ENCODE measurements around the gene IFNAR1.

Gene IFNAR1

DNA sequence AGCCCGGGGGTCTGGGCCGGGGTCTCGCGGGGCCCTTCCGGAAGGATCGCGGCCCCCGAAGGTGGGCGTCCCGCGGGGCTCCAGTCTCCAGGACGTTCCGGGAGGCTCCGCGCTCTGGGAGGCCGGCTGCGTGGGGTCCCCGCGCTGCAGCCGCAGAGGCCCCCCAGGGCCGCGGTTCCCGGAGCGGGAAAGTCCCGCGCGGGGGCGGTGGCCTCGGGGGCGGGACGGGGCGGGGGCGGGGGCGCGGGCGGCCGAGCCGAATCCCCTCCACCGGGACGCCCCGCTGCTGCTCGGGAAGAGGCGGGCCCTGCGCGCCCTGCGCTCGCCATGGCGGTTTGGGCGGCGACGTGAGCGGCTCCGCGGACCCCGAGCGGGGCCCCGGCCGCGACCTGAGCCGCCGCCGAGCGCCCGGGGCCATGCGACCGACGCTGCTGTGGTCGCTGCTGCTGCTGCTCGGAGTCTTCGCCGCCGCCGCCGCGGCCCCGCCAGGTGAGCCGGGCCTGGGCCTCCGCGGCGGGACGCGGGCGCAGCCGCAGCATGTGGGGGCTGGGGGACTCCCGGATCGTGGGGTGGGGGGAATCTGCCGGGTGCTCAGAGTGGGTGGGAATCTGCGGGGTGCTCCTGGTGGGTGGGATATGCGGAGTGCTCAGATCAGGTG, 78.5 kb downstream of the IFNAR1 start, which contains the start of gene IFNGR2:
Gene IFNGR2 (plus strand): TSS at position 286 of the 658 bp plus-strand sequence. CDS start 131 bp downstream, at position 417.
- Histone ChIP-seq H3K27me3 (ENCODE audit: control insufficient read depth, insufficient read depth, low read length) (no peaks in the 10 kb centered on the region), H3K36me3 (ENCODE audit: control insufficient read depth, insufficient read depth, low read length) (no peaks in the 10 kb centered on the region), H3K79me2 (peaks cover 10% of the 10 kb centered on the region), H3K9ac (no peak within 1 kb of the TSS), H3K27ac (peak within 1 kb of the TSS; percentile 54), H3K4me2 (ENCODE audit: low read length) (peak within 1 kb of the TSS; percentile 73), H2AFZ (peak within 1 kb of the TSS; percentile 62), H3K9me3 (ENCODE audit: control insufficient read depth, low read length) (no peaks in the 10 kb centered on the region), H3K4me1 (no peaks in the 10 kb centered on the region), H3K4me3 (ENCODE audit: low read depth, low read length) (peak within 1 kb of the TSS; percentile 74)
- TF ChIP-seq, protein P1, sequence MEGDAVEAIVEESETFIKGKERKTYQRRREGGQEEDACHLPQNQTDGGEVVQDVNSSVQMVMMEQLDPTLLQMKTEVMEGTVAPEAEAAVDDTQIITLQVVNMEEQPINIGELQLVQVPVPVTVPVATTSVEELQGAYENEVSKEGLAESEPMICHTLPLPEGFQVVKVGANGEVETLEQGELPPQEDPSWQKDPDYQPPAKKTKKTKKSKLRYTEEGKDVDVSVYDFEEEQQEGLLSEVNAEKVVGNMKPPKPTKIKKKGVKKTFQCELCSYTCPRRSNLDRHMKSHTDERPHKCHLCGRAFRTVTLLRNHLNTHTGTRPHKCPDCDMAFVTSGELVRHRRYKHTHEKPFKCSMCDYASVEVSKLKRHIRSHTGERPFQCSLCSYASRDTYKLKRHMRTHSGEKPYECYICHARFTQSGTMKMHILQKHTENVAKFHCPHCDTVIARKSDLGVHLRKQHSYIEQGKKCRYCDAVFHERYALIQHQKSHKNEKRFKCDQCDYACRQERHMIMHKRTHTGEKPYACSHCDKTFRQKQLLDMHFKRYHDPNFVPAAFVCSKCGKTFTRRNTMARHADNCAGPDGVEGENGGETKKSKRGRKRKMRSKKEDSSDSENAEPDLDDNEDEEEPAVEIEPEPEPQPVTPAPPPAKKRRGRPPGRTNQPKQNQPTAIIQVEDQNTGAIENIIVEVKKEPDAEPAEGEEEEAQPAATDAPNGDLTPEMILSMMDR (IDR thresholded peaks at IDR 0.05), result no peak

DNA sequence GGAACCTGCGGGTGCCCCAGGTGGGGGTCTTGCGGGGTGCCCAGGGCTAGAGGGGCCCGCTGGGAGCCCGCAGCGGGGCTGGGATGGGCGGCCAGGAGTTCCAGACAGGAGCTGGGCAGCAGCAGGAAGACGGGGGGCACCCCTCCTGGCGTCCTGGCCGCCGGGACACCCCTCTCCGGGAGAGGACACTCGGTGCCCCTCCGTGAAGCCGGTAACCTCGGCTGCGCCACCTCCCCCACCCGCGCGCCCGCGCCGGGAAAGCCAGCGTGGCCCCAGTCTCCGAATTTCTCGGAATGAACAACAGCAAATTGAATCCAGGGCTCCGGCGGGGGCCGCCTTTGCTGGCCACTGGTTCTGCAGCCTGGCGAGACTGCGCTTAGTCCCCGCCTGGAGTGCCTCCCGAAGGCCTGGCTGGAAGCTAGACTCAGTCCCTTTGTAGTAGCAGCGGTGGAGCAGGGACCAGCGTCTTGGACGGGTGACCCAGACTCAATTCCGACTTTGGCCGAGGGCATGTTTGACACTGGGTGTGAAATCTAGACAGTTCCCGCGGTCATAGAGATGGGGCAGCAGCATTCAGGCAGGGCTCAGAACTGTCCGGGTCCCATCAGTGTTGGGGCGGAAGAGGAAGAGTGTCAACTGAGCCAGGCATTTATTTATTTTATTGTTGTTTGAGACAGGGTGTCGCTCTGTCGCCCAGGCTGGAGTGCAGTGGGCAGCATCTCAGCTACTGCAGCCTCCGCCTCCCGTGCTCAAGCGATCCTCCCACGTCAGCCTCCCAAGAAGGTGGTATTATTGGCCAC, 79.2 kb downstream of the IFNAR1 start:
- no peak overlapping the region for H3K9ac ChIP-seq
- H3K79me2 ChIP-seq, result peaks cover 12% of the 10 kb centered on the region
- peak overlapping the region; percentile 62 for H2AFZ ChIP-seq
- H3K4me2 ChIP-seq (ENCODE audit: low read length), result peak overlapping the region; percentile 73
- no peaks in the 10 kb centered on the region for H3K4me1 ChIP-seq
- H3K27me3 ChIP-seq (ENCODE audit: control insufficient read depth, insufficient read depth, low read length), result no peaks in the 10 kb centered on the region
- H3K27ac ChIP-seq, result peak overlapping the region; percentile 54
- peak overlapping the region; percentile 74 for H3K4me3 ChIP-seq (ENCODE audit: low read depth, low read length)
- TF ChIP-seq, protein P1 (IDR thresholded peaks at IDR 0.05), result no peak
- no peaks in the 10 kb centered on the region for H3K9me3 ChIP-seq (ENCODE audit: control insufficient read depth, low read length)
- no peaks in the 10 kb centered on the region for H3K36me3 ChIP-seq (ENCODE audit: control insufficient read depth, insufficient read depth, low read length)

DNA sequence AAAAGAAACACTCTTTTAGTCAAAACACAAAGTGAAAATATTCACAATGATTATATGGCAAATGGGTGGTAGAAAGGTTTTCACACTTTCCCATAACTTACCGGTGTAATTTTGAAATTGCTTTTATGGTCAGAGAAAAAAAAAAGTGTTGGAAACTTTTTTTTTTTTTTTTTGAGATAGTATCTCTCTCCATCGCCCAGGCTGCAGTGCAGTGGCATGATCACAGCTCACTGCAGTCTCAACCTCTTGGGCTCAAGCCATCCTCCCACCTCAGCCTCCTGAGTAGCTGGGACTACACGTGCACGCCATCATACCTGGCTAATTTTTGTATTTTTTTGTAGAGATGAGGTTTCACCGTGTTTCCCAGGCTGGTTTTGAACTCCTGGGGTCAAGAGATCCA, 81.7 kb downstream of the IFNAR1 start:
- Histone ChIP-seq H3K27me3 (ENCODE audit: control insufficient read depth, insufficient read depth, low read length) (no peaks in the 10 kb centered on the region), H3K4me3 (ENCODE audit: low read depth, low read length) (no peak overlapping the region), H3K36me3 (ENCODE audit: control insufficient read depth, insufficient read depth, low read length) (no peaks in the 10 kb centered on the region), H3K9ac (no peak overlapping the region), H3K4me2 (ENCODE audit: low read length) (no peak overlapping the region), H3K79me2 (peaks cover 12% of the 10 kb centered on the region), H3K4me1 (no peaks in the 10 kb centered on the region), H2AFZ (no peak overlapping the region), H3K9me3 (ENCODE audit: control insufficient read depth, low read length) (no peaks in the 10 kb centered on the region), H3K27ac (no peak overlapping the region)
- TF ChIP-seq, protein P1 (IDR thresholded peaks at IDR 0.05), result no peak

Measured in parathyroid adenoma (tissue), 2 donors.